Naive B cell (primary cell): ENCODE measurements around the gene SHC1. TPM values are rescaled to one million over a fixed set of nuclear protein-coding genes. Genes with fewer than 3 reads are reported as not detected.

ENCODE experiments used
- ATAC-seq, 2 donors: fragments of 150-1000 bp; cut with Tn5 transposase; 2 replicates each; pipeline ENCODE4 v1.10.0; 2021; ENCODE audit warnings: low read depth in 2 of 2, mild to moderate bottlenecking in 2 of 2, moderate library complexity in 2 of 2
- DNase-seq: peaks from one replicate; pipeline ENCODE4 v3.0.0; 2022
- H3K27ac Mint-ChIP-seq, 6 donors: one replicate each; pipeline ENCODE4 v1.8.0; 2020 to 2022; ENCODE audit warnings: mild to moderate bottlenecking in 6 of 6, mixed read lengths in 6 of 6, moderate library complexity in 5 of 6, inconsistent platforms in 2 of 6
- H3K27me3 Mint-ChIP-seq, 3 donors: one replicate each; pipeline ENCODE4 v1.8.0; 2021 to 2022; ENCODE audit warnings: mixed read lengths in 3 of 3, mild to moderate bottlenecking in 1 of 3
- H3K36me3 Mint-ChIP-seq, 2 donors: one replicate each; pipeline ENCODE4 v1.8.0; 2020 to 2022; ENCODE audit warnings: mixed read lengths in 2 of 2, inconsistent platforms in 1 of 2, mild to moderate bottlenecking in 1 of 2
- H3K4me1 Mint-ChIP-seq, 3 donors: one replicate each; pipeline ENCODE4 v1.8.0; 2020 to 2022; ENCODE audit warnings: mixed read lengths in 3 of 3, inconsistent platforms in 1 of 3, mild to moderate bottlenecking in 1 of 3, moderate library complexity in 1 of 3
- H3K4me3 Mint-ChIP-seq, 8 donors: one replicate each; pipeline ENCODE4 v1.8.0; 2020 to 2022; ENCODE audit warnings: mild to moderate bottlenecking in 8 of 8, mixed read lengths in 8 of 8, moderate library complexity in 8 of 8, inconsistent platforms in 2 of 8
- H3K9me3 Mint-ChIP-seq, 7 donors: one replicate each; pipeline ENCODE4 v1.8.0; 2020 to 2022; ENCODE audit warnings: mixed read lengths in 7 of 7, mild to moderate bottlenecking in 5 of 7, inconsistent platforms in 2 of 7, moderate library complexity in 1 of 7
- polyA plus RNA-seq, 6 donors: library from polyadenylated mRNA; unstranded; fragments of 300-500 nt; fragmentation: Illumina TruSeq; gene quantifications; one replicate each; pipeline ENCODE4 v1.2.3, GENCODE V29; 2021; ENCODE audit warnings: low read depth in 6 of 6

SHC1 gene
- polyA plus RNA-seq, 6 donors from 2014 or later: 23.3 to 34.0 (median 26.3) TPM

- peak overlapping the region; percentile 80 to 98 (median 94) for H3K4me3 Mint-ChIP-seq
- H3K27ac Mint-ChIP-seq: peak overlapping the region; percentile 98 to 100 (median 100)
- peaks cover 48 to 66% (median 62%) of the 10 kb centered on the region in 3 donors for H3K4me1 Mint-ChIP-seq
- no peak for ATAC-seq
- DNase-seq: no peak
- H3K9me3 Mint-ChIP-seq: peaks cover 0 to 1% (median 0%) of the 10 kb centered on the region in 7 donors
- no peaks in the 10 kb centered on the region for H3K36me3 Mint-ChIP-seq
- no peaks in the 10 kb centered on the region for H3K27me3 Mint-ChIP-seq
Observed at GRCh38 chr1:154937988-154938386, 32.6 kb downstream of the SHC1 start.

GRCh38 chr1:154937085-154937987, 33.2 kb downstream of the SHC1 start:
- Mint-ChIP-seq H3K4me3 (peak overlapping the region; percentile 89 to 98 (median 96)), H3K4me1 (peaks cover 42 to 60% (median 55%) of the 10 kb centered on the region in 3 donors), H3K36me3 (no peaks in the 10 kb centered on the region), H3K9me3 (peaks cover 0 to 1% (median 0%) of the 10 kb centered on the region in 7 donors), H3K27me3 (no peaks in the 10 kb centered on the region), H3K27ac (peak overlapping the region; percentile 98 to 100 (median 100))
- ATAC-seq (peak; percentile 77 to 80), DNase-seq (peak; percentile 93)

- Mint-ChIP-seq H3K9me3 (peaks cover 0 to 1% (median 0%) of the 10 kb centered on the region in 7 donors), H3K27me3 (no peaks in the 10 kb centered on the region), H3K36me3 (no peaks in the 10 kb centered on the region), H3K4me3 (peak within 1 kb of the TSS; percentile 89 to 98 (median 96)), H3K27ac (peak within 1 kb of the TSS; percentile 98 to 100 (median 100)), H3K4me1 (peaks cover 36 to 52% (median 48%) of the 10 kb centered on the region in 3 donors)
- ATAC-seq: peak; percentile 81
- DNase-seq: peak; percentile 97
Observed at GRCh38 chr1:154936555-154937084, 33.9 kb downstream of the SHC1 start, which contains the start of gene PMVK. Gene PMVK (minus strand): TSS chr1:154936719. CDS start chr1:154936685, 34 bp downstream.

- Mint-ChIP-seq H3K27me3 (no peaks in the 10 kb centered on the region), H3K9me3 (peaks cover 0 to 1% (median 0%) of the 10 kb centered on the region in 7 donors), H3K27ac (peak overlapping the region; percentile 98 to 100 (median 100)), H3K36me3 (no peaks in the 10 kb centered on the region), H3K4me3 (peak overlapping the region; percentile 89 to 98 (median 96)), H3K4me1 (peaks cover 31 to 47% (median 42%) of the 10 kb centered on the region in 3 donors)
- DNase-seq: no peak
- no peak for ATAC-seq
Observed at GRCh38 chr1:154935749-154936554, 34.6 kb downstream of the SHC1 start.

- H3K4me3 Mint-ChIP-seq: peak overlapping the region in 5 of 8 donors; percentile 25 to 96 (median 89)
- no peaks in the 10 kb centered on the region for H3K36me3 Mint-ChIP-seq
- H3K9me3 Mint-ChIP-seq: no peaks in the 10 kb centered on the region
- ATAC-seq (no peak), DNase-seq (no peak)
- H3K4me1 Mint-ChIP-seq: peaks cover 22 to 36% (median 32%) of the 10 kb centered on the region in 3 donors
- no peaks in the 10 kb centered on the region for H3K27me3 Mint-ChIP-seq
- H3K27ac Mint-ChIP-seq: peak overlapping the region in 2 of 6 donors; percentile 49 to 80
Observed at GRCh38 chr1:154934358-154934948, 36.1 kb downstream of the SHC1 start.

- DNase-seq: no peak
- peaks cover 8 to 12% of the 10 kb centered on the region in 2 donors for H3K36me3 Mint-ChIP-seq
- H3K4me1 Mint-ChIP-seq: peaks cover 9 to 16% (median 16%) of the 10 kb centered on the region in 3 donors
- no peaks in the 10 kb centered on the region for H3K27me3 Mint-ChIP-seq
- no peak for ATAC-seq
- peak overlapping the region in 1 of 8 donors; percentile 26 for H3K4me3 Mint-ChIP-seq
- peaks cover 0 to 1% (median 0%) of the 10 kb centered on the region in 7 donors for H3K9me3 Mint-ChIP-seq
- H3K27ac Mint-ChIP-seq: no peak overlapping the region
Observed at GRCh38 chr1:154931940-154932487, 38.5 kb downstream of the SHC1 start.

- Mint-ChIP-seq H3K27ac (peak overlapping the region in 1 of 6 donors; percentile 73), H3K4me3 (no peak overlapping the region), H3K4me1 (peaks cover 6 to 13% (median 7%) of the 10 kb centered on the region in 3 donors), H3K27me3 (no peaks in the 10 kb centered on the region), H3K9me3 (peaks cover 0 to 1% (median 0%) of the 10 kb centered on the region in 7 donors), H3K36me3 (peaks cover 13 to 26% of the 10 kb centered on the region in 2 donors)
- DNase-seq: no peak
- no peak for ATAC-seq
Observed at GRCh38 chr1:154926201-154926600, 44.3 kb downstream of the SHC1 start.

- H3K4me3 Mint-ChIP-seq: no peak overlapping the region
- peaks cover 0 to 1% (median 0%) of the 10 kb centered on the region in 7 donors for H3K9me3 Mint-ChIP-seq
- H3K27ac Mint-ChIP-seq: peak overlapping the region in 3 of 6 donors; percentile 33 to 87 (median 73)
- ATAC-seq: peak in 1 of 2 donors; percentile 37
- DNase-seq: no peak
- peaks cover 13 to 26% of the 10 kb centered on the region in 2 donors for H3K36me3 Mint-ChIP-seq
- H3K4me1 Mint-ChIP-seq: peaks cover 6 to 13% (median 7%) of the 10 kb centered on the region in 3 donors
- H3K27me3 Mint-ChIP-seq: no peaks in the 10 kb centered on the region
Observed at GRCh38 chr1:154925335-154926170, 45.0 kb downstream of the SHC1 start.

- peaks cover 6 to 13% (median 7%) of the 10 kb centered on the region in 3 donors for H3K4me1 Mint-ChIP-seq
- no peak for ATAC-seq
- H3K36me3 Mint-ChIP-seq: peaks cover 13 to 26% of the 10 kb centered on the region in 2 donors
- peaks cover 0 to 1% (median 0%) of the 10 kb centered on the region in 7 donors for H3K9me3 Mint-ChIP-seq
- no peak overlapping the region for H3K4me3 Mint-ChIP-seq
- no peaks in the 10 kb centered on the region for H3K27me3 Mint-ChIP-seq
- no peak overlapping the region for H3K27ac Mint-ChIP-seq
- DNase-seq: no peak
Observed at GRCh38 chr1:154923695-154924094, 46.9 kb downstream of the SHC1 start.

- Mint-ChIP-seq H3K27ac (no peak overlapping the region), H3K4me3 (no peak overlapping the region), H3K36me3 (peaks cover 0 to 7% of the 10 kb centered on the region in 2 donors), H3K4me1 (peaks cover 4 to 7% (median 5%) of the 10 kb centered on the region in 3 donors), H3K9me3 (no peaks in the 10 kb centered on the region), H3K27me3 (no peaks in the 10 kb centered on the region)
- no peak for DNase-seq
- no peak for ATAC-seq
Observed at GRCh38 chr1:154913273-154913672, 57.3 kb downstream of the SHC1 start.

- Mint-ChIP-seq H3K27ac (no peak overlapping the region), H3K9me3 (no peaks in the 10 kb centered on the region), H3K36me3 (peaks cover 0 to 7% of the 10 kb centered on the region in 2 donors), H3K27me3 (no peaks in the 10 kb centered on the region), H3K4me1 (peaks cover 3 to 4% (median 4%) of the 10 kb centered on the region in 3 donors), H3K4me3 (no peak overlapping the region)
- DNase-seq (no peak), ATAC-seq (no peak)
Observed at GRCh38 chr1:154912755-154913154, 57.8 kb downstream of the SHC1 start.
